ENCODE measurements around the gene FILIP1. TPM values are rescaled to one million over a fixed set of nuclear protein-coding genes. Genes with fewer than 3 reads are reported as not detected.

FILIP1 gene
- total RNA-seq, 4 donors from 2014 or later, result 36.0 to 57.6 (median 48.0) TPM

- peaks cover 7 to 60% (median 12%) of the 10 kb centered on the region in 3 donors for H3K4me1 ChIP-seq
- no peak for TF ChIP-seq POLR2A (IDR thresholded peaks at IDR 0.05)
- TF ChIP-seq EP300 (IDR thresholded peaks at IDR 0.05), result no peak
- TF ChIP-seq, protein P1, sequence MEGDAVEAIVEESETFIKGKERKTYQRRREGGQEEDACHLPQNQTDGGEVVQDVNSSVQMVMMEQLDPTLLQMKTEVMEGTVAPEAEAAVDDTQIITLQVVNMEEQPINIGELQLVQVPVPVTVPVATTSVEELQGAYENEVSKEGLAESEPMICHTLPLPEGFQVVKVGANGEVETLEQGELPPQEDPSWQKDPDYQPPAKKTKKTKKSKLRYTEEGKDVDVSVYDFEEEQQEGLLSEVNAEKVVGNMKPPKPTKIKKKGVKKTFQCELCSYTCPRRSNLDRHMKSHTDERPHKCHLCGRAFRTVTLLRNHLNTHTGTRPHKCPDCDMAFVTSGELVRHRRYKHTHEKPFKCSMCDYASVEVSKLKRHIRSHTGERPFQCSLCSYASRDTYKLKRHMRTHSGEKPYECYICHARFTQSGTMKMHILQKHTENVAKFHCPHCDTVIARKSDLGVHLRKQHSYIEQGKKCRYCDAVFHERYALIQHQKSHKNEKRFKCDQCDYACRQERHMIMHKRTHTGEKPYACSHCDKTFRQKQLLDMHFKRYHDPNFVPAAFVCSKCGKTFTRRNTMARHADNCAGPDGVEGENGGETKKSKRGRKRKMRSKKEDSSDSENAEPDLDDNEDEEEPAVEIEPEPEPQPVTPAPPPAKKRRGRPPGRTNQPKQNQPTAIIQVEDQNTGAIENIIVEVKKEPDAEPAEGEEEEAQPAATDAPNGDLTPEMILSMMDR (IDR thresholded peaks at IDR 0.05), result no peak
- no peak for TF ChIP-seq POLR2AphosphoS5 (IDR thresholded peaks at IDR 0.05)
Measured at GRCh38 chr6:75285283-75285639, 208.3 kb downstream of the FILIP1 start.

GRCh38 chr6:75284632-75285282 is 208.8 kb downstream of the FILIP1 start, which contains the start of gene TMEM30A:
TMEM30A (minus strand) TSS chr6:75284792; CDS start chr6:75284638, 154 bp downstream.
- Histone ChIP-seq H3K27ac (peak within 1 kb of the TSS; percentile 67 to 96 (median 94)), H3K4me1 (peaks cover 9 to 60% (median 12%) of the 10 kb centered on the region in 3 donors), H3K36me3 (no peaks in the 10 kb centered on the region), H3K4me3 (peak within 1 kb of the TSS; percentile 76 to 87), H3K27me3 (no peaks in the 10 kb centered on the region), H3K9me3 (no peaks in the 10 kb centered on the region)
- WGBS, 2 donors (ENCODE audit: low coverage in 1 of 2), result 0% methylated on average over 22 to 31 of the region's 55 CpGs
- TF ChIP-seq, protein P1 (IDR thresholded peaks at IDR 0.05), result peak in 2 of 4 experiments; percentile 16 to 21
- TF ChIP-seq POLR2AphosphoS5 (IDR thresholded peaks at IDR 0.05), result peak; percentile 95
- TF ChIP-seq EP300 (IDR thresholded peaks at IDR 0.05), result no peak
- peak; percentile 73 to 76 for TF ChIP-seq POLR2A (IDR thresholded peaks at IDR 0.05)
- peak; percentile 100 for ATAC-seq

More at GRCh38 chr6:75285283-75285639, 208.3 kb downstream of the FILIP1 start:
- no peak for ATAC-seq
- no peaks in the 10 kb centered on the region for H3K9me3 ChIP-seq
- peak overlapping the region; percentile 65 to 96 (median 94) for H3K27ac ChIP-seq
- no peaks in the 10 kb centered on the region for H3K27me3 ChIP-seq
- WGBS, 2 donors (ENCODE audit: low coverage in 1 of 2), result 3 to 5% methylated on average over 6 of the region's 6 CpGs
- peak overlapping the region; percentile 76 to 87 for H3K4me3 ChIP-seq
- no peaks in the 10 kb centered on the region for H3K36me3 ChIP-seq

- no peaks in the 10 kb centered on the region for H3K36me3 ChIP-seq
- peak overlapping the region; percentile 76 to 87 for H3K4me3 ChIP-seq
- TF ChIP-seq EP300 (IDR thresholded peaks at IDR 0.05), result no peak
- TF ChIP-seq POLR2AphosphoS5 (IDR thresholded peaks at IDR 0.05), result no peak
- TF ChIP-seq, protein P1 (IDR thresholded peaks at IDR 0.05), result no peak
- no peak for TF ChIP-seq POLR2A (IDR thresholded peaks at IDR 0.05)
- no peaks in the 10 kb centered on the region for H3K9me3 ChIP-seq
- peak; percentile 20 for ATAC-seq
- H3K4me1 ChIP-seq, result peaks cover 9 to 64% (median 16%) of the 10 kb centered on the region in 3 donors
- whole genome bisulfite sequencing, 2 donors (ENCODE audit: low coverage in 1 of 2), result 2 to 5% methylated on average over 4 to 21 of the region's 36 CpGs
- peak overlapping the region; percentile 67 to 96 (median 94) for H3K27ac ChIP-seq
- H3K27me3 ChIP-seq, result no peaks in the 10 kb centered on the region
Measured at GRCh38 chr6:75283907-75284631, 209.5 kb downstream of the FILIP1 start.

DNA sequence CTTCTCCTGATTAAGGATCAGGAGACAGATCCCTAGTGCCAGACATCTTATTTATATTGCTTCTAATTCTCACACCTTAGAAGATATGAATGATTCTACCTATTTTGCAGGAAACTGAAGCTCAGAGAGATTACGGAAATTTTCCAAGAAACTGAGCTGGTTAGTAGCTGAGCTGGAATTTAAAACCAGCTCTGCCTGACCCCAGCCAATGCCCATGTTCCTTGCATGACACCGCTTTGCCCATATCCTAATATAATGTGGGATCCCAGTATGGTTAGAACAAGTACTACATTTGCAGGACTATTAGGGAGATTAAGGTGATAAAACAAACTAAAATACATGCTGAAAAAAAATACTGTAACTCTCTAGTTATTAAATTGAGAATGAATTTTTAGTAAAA is 210.9 kb downstream of the FILIP1 start:
- no peaks in the 10 kb centered on the region for H3K27me3 ChIP-seq
- peak overlapping the region; percentile 76 to 87 for H3K4me3 ChIP-seq
- H3K27ac ChIP-seq, result no peak overlapping the region
- WGBS, 2 donors (ENCODE audit: low coverage in 1 of 2), result 31 to 50% methylated on average over 2 of the region's 2 CpGs
- no peaks in the 10 kb centered on the region for H3K36me3 ChIP-seq
- H3K4me1 ChIP-seq, result peaks cover 9 to 78% (median 19%) of the 10 kb centered on the region in 3 donors
- TF ChIP-seq, protein P1 (IDR thresholded peaks at IDR 0.05), result no peak
- TF ChIP-seq POLR2AphosphoS5 (IDR thresholded peaks at IDR 0.05) (no peak), EP300 (IDR thresholded peaks at IDR 0.05) (no peak), POLR2A (IDR thresholded peaks at IDR 0.05) (no peak)
- no peaks in the 10 kb centered on the region for H3K9me3 ChIP-seq
- no peak for ATAC-seq
